ENCODE results near the gene INTS11. TPM values are rescaled to one million over a fixed set of nuclear protein-coding genes. Genes with fewer than 3 reads are reported as not detected.
A peak's percentile ranks its signal among the peaks of the same experiment; 100 is the strongest.

The INTS11 gene
- total and polyA plus RNA-seq, 9 of the 15 experiments (the other 6 are each of a cell fraction or from before 2014, with no cell fraction given), result 3.6 to 183 (median 110) TPM

DNA sequence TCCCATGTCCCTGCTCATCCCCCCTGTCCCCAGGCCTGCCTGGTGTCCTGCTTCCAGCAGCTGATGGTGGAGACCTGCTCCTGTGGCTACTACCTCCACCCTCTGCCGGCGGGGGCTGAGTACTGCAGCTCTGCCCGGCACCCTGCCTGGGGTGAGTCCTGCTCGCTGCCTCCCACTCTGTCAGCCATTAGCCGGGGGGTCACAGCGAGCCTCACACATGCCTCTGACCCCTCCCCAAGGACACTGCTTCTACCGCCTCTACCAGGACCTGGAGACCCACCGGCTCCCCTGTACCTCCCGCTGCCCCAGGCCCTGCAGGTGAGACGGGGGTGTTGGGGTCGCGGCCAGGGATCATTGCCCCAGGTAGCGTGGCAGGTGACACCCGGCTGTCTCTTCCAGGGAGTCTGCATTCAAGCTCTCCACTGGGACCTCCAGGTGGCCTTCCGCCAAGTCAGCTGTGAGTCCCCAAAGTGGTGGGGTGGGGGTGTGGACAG lies 34.2 kb downstream of the INTS11 start (continued):
- TF ChIP-seq, protein P1, sequence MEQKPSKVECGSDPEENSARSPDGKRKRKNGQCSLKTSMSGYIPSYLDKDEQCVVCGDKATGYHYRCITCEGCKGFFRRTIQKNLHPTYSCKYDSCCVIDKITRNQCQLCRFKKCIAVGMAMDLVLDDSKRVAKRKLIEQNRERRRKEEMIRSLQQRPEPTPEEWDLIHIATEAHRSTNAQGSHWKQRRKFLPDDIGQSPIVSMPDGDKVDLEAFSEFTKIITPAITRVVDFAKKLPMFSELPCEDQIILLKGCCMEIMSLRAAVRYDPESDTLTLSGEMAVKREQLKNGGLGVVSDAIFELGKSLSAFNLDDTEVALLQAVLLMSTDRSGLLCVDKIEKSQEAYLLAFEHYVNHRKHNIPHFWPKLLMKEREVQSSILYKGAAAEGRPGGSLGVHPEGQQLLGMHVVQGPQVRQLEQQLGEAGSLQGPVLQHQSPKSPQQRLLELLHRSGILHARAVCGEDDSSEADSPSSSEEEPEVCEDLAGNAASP (IDR thresholded peaks at IDR 0.05), result no peak
- TF ChIP-seq FOXP1 (CRISPR knock-in tag; IDR thresholded peaks at IDR 0.05) (0 out of 2 replicates have a peak, but pooled peaks have one; percentile 66), ZNF696 (CRISPR knock-in tag; conservative IDR thresholded peaks at IDR 0.05) (no peak), RCOR1 (IDR thresholded peaks at IDR 0.05; ENCODE audit: borderline replicate concordance in 1 of 2, low read depth in 2 of 2, low read length in 2 of 2) (0 out of 4 replicates have a peak, but pooled peaks of 1 of the 2 experiments have one; percentile 36), SIN3B (IDR thresholded peaks at IDR 0.05; ENCODE audit: low read depth) (no peak), RAD21 (CRISPR knock-in tag; conservative IDR thresholded peaks at IDR 0.05 in 1 of 2, IDR thresholded peaks at IDR 0.05 in 1 of 2) (peak; percentile 40 to 72; a peak in 3 of 4 replicates), ARHGAP35 (IDR thresholded peaks at IDR 0.05; ENCODE audit: partially characterized antibody) (peak; percentile 12), NFIC (IDR thresholded peaks at IDR 0.05) (0 out of 2 replicates have a peak, but pooled peaks have one; percentile 6), JUND (IDR thresholded peaks at IDR 0.05; ENCODE audit: borderline replicate concordance, low read depth, low read length) (peak; percentile 29; the same call in 1 of the 2 replicates), JUND (tag; IDR thresholded peaks at IDR 0.05; ENCODE audit: borderline replicate concordance, low read depth, low read length) (no peak), ZNF263 (CRISPR knock-in tag; IDR thresholded peaks at IDR 0.05; ENCODE audit: borderline replicate concordance) (0 out of 2 replicates have a peak, but pooled peaks have one; percentile 20), NRF1 (conservative IDR thresholded peaks at IDR 0.05 in 1 of 2, IDR thresholded peaks at IDR 0.05 in 1 of 2) (0 out of 4 replicates have a peak, but pooled peaks of 1 of the 2 experiments have one; percentile 13), ZNF143 (CRISPR knock-in tag; IDR thresholded peaks at IDR 0.05) (0 out of 2 replicates have a peak, but pooled peaks have one; percentile 27), ELF1 (tag; IDR thresholded peaks at IDR 0.05) (no peak)
- TF ChIP-seq, protein P2, sequence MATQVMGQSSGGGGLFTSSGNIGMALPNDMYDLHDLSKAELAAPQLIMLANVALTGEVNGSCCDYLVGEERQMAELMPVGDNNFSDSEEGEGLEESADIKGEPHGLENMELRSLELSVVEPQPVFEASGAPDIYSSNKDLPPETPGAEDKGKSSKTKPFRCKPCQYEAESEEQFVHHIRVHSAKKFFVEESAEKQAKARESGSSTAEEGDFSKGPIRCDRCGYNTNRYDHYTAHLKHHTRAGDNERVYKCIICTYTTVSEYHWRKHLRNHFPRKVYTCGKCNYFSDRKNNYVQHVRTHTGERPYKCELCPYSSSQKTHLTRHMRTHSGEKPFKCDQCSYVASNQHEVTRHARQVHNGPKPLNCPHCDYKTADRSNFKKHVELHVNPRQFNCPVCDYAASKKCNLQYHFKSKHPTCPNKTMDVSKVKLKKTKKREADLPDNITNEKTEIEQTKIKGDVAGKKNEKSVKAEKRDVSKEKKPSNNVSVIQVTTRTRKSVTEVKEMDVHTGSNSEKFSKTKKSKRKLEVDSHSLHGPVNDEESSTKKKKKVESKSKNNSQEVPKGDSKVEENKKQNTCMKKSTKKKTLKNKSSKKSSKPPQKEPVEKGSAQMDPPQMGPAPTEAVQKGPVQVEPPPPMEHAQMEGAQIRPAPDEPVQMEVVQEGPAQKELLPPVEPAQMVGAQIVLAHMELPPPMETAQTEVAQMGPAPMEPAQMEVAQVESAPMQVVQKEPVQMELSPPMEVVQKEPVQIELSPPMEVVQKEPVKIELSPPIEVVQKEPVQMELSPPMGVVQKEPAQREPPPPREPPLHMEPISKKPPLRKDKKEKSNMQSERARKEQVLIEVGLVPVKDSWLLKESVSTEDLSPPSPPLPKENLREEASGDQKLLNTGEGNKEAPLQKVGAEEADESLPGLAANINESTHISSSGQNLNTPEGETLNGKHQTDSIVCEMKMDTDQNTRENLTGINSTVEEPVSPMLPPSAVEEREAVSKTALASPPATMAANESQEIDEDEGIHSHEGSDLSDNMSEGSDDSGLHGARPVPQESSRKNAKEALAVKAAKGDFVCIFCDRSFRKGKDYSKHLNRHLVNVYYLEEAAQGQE (IDR thresholded peaks at IDR 0.05; ENCODE audit: borderline replicate concordance), result peak; percentile 46
- TF ChIP-seq, protein P2 (CRISPR knock-in tag; IDR thresholded peaks at IDR 0.05; ENCODE audit: low read depth), result no peak
- TF ChIP-seq, protein P3, sequence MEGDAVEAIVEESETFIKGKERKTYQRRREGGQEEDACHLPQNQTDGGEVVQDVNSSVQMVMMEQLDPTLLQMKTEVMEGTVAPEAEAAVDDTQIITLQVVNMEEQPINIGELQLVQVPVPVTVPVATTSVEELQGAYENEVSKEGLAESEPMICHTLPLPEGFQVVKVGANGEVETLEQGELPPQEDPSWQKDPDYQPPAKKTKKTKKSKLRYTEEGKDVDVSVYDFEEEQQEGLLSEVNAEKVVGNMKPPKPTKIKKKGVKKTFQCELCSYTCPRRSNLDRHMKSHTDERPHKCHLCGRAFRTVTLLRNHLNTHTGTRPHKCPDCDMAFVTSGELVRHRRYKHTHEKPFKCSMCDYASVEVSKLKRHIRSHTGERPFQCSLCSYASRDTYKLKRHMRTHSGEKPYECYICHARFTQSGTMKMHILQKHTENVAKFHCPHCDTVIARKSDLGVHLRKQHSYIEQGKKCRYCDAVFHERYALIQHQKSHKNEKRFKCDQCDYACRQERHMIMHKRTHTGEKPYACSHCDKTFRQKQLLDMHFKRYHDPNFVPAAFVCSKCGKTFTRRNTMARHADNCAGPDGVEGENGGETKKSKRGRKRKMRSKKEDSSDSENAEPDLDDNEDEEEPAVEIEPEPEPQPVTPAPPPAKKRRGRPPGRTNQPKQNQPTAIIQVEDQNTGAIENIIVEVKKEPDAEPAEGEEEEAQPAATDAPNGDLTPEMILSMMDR (IDR thresholded peaks at IDR 0.05 in 2 of 3, conservative IDR thresholded peaks at IDR 0.05 in 1 of 3; ENCODE audit: insufficient read depth in 2 of 3, low read depth in 1 of 3, low read length in 3 of 3), result peak; percentile 76 to 87 (median 85)

All from K562 (cell line).